HepG2 (cell line): Measurements from ENCODE around the gene BBOX1. TPM values are rescaled to one million over a fixed set of nuclear protein-coding genes. Genes with fewer than 3 reads are reported as not detected.

Experiments
- CBX5 ChIP-seq: sonication (generic); formaldehyde crosslinking; IDR thresholded peaks from 2 replicates; pipeline ENCODE4 v1.4.0; 2020; ENCODE audit warnings: missing genetic modification reagents, borderline replicate concordance
- FOXO1 ChIP-seq: sonication (generic); formaldehyde crosslinking; IDR thresholded peaks from 2 replicates; pipeline ENCODE4 v1.4.0; 2020; ENCODE audit warnings: missing genetic modification reagents
- KDM1A ChIP-seq: IDR thresholded peaks from 2 replicates; pipeline ENCODE4 v1.6.1; 2016; ENCODE audit warnings: missing compliant biosample characterization
- NCOA2 ChIP-seq: sonication (generic); formaldehyde crosslinking; IDR thresholded peaks from 2 replicates; pipeline ENCODE4 v1.8.0; 2022; ENCODE audit warnings: inconsistent platforms
- NR2F2 ChIP-seq: IDR thresholded peaks from 2 replicates; pipeline ENCODE4 v1.6.1; 2012; ENCODE audit warnings: low read depth, inconsistent platforms, borderline replicate concordance
- SKI ChIP-seq: fragments of 450-650 bp; IDR thresholded peaks from one replicate; pipeline ENCODE4 v1.6.1; 2018; ENCODE audit warnings: mild to moderate bottlenecking; ENCODE audit not compliant: partially characterized antibody
- TBL1XR1 ChIP-seq: fragments of 150-350 bp; IDR thresholded peaks from 2 replicates; pipeline ENCODE4 v1.6.1; 2014; ENCODE audit warnings: borderline replicate concordance, low read length; ENCODE audit not compliant: partially characterized antibody
- ZNF614 ChIP-seq: IDR thresholded peaks from 2 replicates; pipeline ENCODE4 v1.6.1; 2018; ENCODE audit warnings: missing biosample characterization, missing genetic modification reagents, inconsistent platforms, borderline replicate concordance
- polyA plus RNA-seq, 8 experiments: library from polyadenylated mRNA; depleted of rRNA in 3 of 8; stranded (reverse) in 7 of 8; unstranded in 1 of 8; fragments of >200 nt; fragmentation: Illumina TruSeq in 4 of 8; extraction: Trizol in 4 of 8; gene quantifications; 2 replicates each; pipeline versions ENCODE4 v1.2.1 to v1.2.3, GENCODE V29; 2011 to 2016; ENCODE audit warnings: low read depth in 4 of 8, missing spikeins in 1 of 8, mixed read lengths in 1 of 8; ENCODE audit not compliant: insufficient read depth in 1 of 8
- total RNA-seq, 5 experiments: library from RNA; depleted of rRNA; stranded (reverse); fragments of >200 nt; fragmentation: Illumina TruSeq; extraction: Trizol; gene quantifications; 2 replicates each; pipeline ENCODE4 v1.2.3, GENCODE V29; 2016; ENCODE audit warnings: low read depth in 1 of 5
- TF ChIP-seq, protein P1 (sequence below): sonication (generic); formaldehyde crosslinking; IDR thresholded peaks from 2 replicates; pipeline ENCODE4 v1.5.1; 2020; ENCODE audit warnings: mild to moderate bottlenecking, moderate library complexity, missing genetic modification reagents
- TF ChIP-seq, protein P2 (sequence below): sonication (generic); formaldehyde crosslinking; IDR thresholded peaks from 2 replicates; pipeline ENCODE4 v1.8.0; 2022; ENCODE audit warnings: missing genetic modification reagents, mild to moderate bottlenecking, moderate library complexity, borderline replicate concordance
- TF ChIP-seq, protein P3 (sequence below): sonication (generic); formaldehyde crosslinking; IDR thresholded peaks from 2 replicates; pipeline ENCODE4 v1.4.0; 2020; ENCODE audit warnings: missing genetic modification reagents
- TF ChIP-seq, protein P4 (sequence below), 2 experiments: IDR thresholded peaks; 2 replicates each; pipeline ENCODE4 v1.6.1; 2011 to 2012; ENCODE audit warnings: low read length in 2 of 2, borderline replicate concordance in 1 of 2, low read depth in 1 of 2, mild to moderate bottlenecking in 1 of 2, moderate library complexity in 1 of 2

The BBOX1 gene
- total and polyA plus RNA-seq, 2 of the 13 experiments (the other 11 are each of a cell fraction or from before 2014, with no cell fraction given): not detected

DNA sequence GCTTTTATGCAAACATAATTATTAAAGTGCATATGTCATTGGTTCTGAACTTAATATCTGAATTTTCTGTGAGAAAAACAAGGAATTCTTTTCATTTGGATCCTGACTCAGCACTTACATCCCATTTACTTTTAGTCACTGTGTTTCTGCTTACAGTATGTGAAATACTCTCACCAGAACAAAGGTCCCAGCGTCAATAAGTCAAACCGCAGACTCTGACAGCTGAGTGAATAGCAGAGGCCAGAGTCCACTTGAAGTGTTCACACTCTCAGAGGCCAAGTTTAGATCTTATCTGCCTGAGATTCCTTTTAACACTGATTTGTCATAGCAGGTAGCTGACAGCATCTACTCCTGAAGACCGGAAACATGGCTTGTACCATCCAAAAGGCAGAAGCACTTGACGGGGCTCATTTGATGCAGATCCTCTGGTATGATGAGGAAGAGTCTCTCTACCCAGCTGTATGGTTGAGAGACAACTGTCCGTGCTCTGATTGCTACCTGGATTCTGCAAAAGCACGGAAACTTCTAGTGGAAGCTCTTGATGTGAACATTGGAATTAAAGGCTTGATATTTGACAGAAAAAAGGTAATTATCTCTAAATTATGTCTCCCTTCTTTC lies 14.6 kb downstream of the BBOX1 start (continued):
- TF ChIP-seq, protein P1, sequence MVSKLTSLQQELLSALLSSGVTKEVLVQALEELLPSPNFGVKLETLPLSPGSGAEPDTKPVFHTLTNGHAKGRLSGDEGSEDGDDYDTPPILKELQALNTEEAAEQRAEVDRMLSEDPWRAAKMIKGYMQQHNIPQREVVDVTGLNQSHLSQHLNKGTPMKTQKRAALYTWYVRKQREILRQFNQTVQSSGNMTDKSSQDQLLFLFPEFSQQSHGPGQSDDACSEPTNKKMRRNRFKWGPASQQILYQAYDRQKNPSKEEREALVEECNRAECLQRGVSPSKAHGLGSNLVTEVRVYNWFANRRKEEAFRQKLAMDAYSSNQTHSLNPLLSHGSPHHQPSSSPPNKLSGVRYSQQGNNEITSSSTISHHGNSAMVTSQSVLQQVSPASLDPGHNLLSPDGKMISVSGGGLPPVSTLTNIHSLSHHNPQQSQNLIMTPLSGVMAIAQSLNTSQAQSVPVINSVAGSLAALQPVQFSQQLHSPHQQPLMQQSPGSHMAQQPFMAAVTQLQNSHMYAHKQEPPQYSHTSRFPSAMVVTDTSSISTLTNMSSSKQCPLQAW (CRISPR knock-in tag): peak; percentile 69; the same call in 1 of the 2 replicates
- TF ChIP-seq, protein P2, sequence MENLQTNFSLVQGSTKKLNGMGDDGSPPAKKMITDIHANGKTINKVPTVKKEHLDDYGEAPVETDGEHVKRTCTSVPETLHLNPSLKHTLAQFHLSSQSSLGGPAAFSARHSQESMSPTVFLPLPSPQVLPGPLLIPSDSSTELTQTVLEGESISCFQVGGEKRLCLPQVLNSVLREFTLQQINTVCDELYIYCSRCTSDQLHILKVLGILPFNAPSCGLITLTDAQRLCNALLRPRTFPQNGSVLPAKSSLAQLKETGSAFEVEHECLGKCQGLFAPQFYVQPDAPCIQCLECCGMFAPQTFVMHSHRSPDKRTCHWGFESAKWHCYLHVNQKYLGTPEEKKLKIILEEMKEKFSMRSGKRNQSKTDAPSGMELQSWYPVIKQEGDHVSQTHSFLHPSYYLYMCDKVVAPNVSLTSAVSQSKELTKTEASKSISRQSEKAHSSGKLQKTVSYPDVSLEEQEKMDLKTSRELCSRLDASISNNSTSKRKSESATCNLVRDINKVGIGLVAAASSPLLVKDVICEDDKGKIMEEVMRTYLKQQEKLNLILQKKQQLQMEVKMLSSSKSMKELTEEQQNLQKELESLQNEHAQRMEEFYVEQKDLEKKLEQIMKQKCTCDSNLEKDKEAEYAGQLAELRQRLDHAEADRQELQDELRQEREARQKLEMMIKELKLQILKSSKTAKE (CRISPR knock-in tag): peak; percentile 79
- peak; percentile 61; the same call in 1 of the 2 replicates for TF ChIP-seq CBX5
- peak; percentile 96 for TF ChIP-seq TBL1XR1
- TF ChIP-seq, protein P3, sequence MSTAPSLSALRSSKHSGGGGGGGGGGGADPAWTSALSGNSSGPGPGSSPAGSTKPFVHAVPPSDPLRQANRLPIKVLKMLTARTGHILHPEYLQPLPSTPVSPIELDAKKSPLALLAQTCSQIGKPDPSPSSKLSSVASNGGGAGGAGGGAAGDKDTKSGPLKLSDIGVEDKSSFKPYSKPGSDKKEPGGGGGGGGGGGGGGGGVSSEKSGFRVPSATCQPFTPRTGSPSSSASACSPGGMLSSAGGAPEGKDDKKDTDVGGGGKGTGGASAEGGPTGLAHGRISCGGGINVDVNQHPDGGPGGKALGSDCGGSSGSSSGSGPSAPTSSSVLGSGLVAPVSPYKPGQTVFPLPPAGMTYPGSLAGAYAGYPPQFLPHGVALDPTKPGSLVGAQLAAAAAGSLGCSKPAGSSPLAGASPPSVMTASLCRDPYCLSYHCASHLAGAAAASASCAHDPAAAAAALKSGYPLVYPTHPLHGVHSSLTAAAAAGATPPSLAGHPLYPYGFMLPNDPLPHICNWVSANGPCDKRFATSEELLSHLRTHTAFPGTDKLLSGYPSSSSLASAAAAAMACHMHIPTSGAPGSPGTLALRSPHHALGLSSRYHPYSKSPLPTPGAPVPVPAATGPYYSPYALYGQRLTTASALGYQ (CRISPR knock-in tag): peak; percentile 45; the same call in 1 of the 2 replicates
- TF ChIP-seq SKI: peak; percentile 97
- TF ChIP-seq KDM1A: peak; percentile 94
- TF ChIP-seq, protein P4, sequence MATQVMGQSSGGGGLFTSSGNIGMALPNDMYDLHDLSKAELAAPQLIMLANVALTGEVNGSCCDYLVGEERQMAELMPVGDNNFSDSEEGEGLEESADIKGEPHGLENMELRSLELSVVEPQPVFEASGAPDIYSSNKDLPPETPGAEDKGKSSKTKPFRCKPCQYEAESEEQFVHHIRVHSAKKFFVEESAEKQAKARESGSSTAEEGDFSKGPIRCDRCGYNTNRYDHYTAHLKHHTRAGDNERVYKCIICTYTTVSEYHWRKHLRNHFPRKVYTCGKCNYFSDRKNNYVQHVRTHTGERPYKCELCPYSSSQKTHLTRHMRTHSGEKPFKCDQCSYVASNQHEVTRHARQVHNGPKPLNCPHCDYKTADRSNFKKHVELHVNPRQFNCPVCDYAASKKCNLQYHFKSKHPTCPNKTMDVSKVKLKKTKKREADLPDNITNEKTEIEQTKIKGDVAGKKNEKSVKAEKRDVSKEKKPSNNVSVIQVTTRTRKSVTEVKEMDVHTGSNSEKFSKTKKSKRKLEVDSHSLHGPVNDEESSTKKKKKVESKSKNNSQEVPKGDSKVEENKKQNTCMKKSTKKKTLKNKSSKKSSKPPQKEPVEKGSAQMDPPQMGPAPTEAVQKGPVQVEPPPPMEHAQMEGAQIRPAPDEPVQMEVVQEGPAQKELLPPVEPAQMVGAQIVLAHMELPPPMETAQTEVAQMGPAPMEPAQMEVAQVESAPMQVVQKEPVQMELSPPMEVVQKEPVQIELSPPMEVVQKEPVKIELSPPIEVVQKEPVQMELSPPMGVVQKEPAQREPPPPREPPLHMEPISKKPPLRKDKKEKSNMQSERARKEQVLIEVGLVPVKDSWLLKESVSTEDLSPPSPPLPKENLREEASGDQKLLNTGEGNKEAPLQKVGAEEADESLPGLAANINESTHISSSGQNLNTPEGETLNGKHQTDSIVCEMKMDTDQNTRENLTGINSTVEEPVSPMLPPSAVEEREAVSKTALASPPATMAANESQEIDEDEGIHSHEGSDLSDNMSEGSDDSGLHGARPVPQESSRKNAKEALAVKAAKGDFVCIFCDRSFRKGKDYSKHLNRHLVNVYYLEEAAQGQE (IDR thresholded peaks at IDR 0.05; ENCODE audit: borderline replicate concordance in 1 of 2, low read depth in 1 of 2, low read length in 2 of 2): 0 out of 4 replicates have a peak, but pooled peaks of 1 of the 2 experiments have one; percentile 12
- peak; percentile 64; the same call in 1 of the 2 replicates for TF ChIP-seq ZNF614 (CRISPR knock-in tag)
- TF ChIP-seq FOXO1 (CRISPR knock-in tag): peak; percentile 73; the same call in 1 of the 2 replicates
- TF ChIP-seq NR2F2: peak; percentile 80
- peak; percentile 68 for TF ChIP-seq NCOA2 (CRISPR knock-in tag)
